NCI-H345 treated with DMSO at 0.1 percent for 48 hours (cell line): ENCODE measurements around the gene HSFX4.
"Not testable (repeated sequence)": the region's sequence is repeated elsewhere in the genome, so short reads cannot be mapped to it uniquely, and the experiment has no call there.

Experiments used
- DNase-seq: peaks from one replicate; lab custom pipeline; 2025; ENCODE audit not compliant: unreplicated experiment; lab: John Stamatoyannopoulos, UW

Gene HSFX4

GRCh38 chrX:149929400-149929799 lies at the start of gene HSFX4:
TSS of gene HSFX4 (plus strand) at chrX:149929573. CDS start at chrX:149929645, 72 bp downstream.
- not testable (repeated sequence) for DNase-seq

- no peak for DNase-seq
Observed at GRCh38 chrX:149881081-149881711, 48.2 kb upstream of the HSFX4 start, which contains the start of gene MAGEA8. TSS of gene MAGEA8 (plus strand) at chrX:149881183. CDS start at chrX:149884273, 3,090 bp downstream.

- not testable (repeated sequence) for DNase-seq
Observed at GRCh38 chrX:149890828-149891227, 38.5 kb upstream of the HSFX4 start.

- DNase-seq = no peak
Observed at GRCh38 chrX:149898554-149898953, 30.8 kb upstream of the HSFX4 start.

- DNase-seq = no peak
Observed at GRCh38 chrX:149903889-149904748, 25.3 kb upstream of the HSFX4 start.

GRCh38 chrX:149908308-149908707 lies 21.1 kb upstream of the HSFX4 start:
- DNase-seq = no peak

- DNase-seq = no peak
Observed at GRCh38 chrX:149908727-149909126, 20.6 kb upstream of the HSFX4 start.

- no peak for DNase-seq
Observed at GRCh38 chrX:149909324-149910177, 19.8 kb upstream of the HSFX4 start.

GRCh38 chrX:149910178-149910695 lies 19.1 kb upstream of the HSFX4 start:
- DNase-seq = no peak

GRCh38 chrX:149916745-149917392 lies 12.5 kb upstream of the HSFX4 start:
- no peak for DNase-seq

GRCh38 chrX:149923836-149924235 lies 5.5 kb upstream of the HSFX4 start:
- not testable (repeated sequence) for DNase-seq

- not testable (repeated sequence) for DNase-seq
Observed at GRCh38 chrX:149924434-149924833, 4.9 kb upstream of the HSFX4 start.

- DNase-seq = not testable (repeated sequence)
Observed at GRCh38 chrX:149927245-149927963, 2.0 kb upstream of the HSFX4 start.

GRCh38 chrX:149927964-149928258 lies 1.5 kb upstream of the HSFX4 start:
- DNase-seq = not testable (repeated sequence)

GRCh38 chrX:149928635-149929034 lies 738 bp upstream of the HSFX4 start:
- not testable (repeated sequence) for DNase-seq

- not testable (repeated sequence) for DNase-seq
Observed at GRCh38 chrX:149931355-149931754, 2.0 kb downstream of the HSFX4 start.

- not testable (repeated sequence) for DNase-seq
Observed at GRCh38 chrX:149932150-149932549, 2.8 kb downstream of the HSFX4 start.

- not testable (repeated sequence) for DNase-seq
Observed at GRCh38 chrX:149932970-149933369, 3.6 kb downstream of the HSFX4 start.

GRCh38 chrX:149933547-149933946 lies 4.2 kb downstream of the HSFX4 start:
- not testable (repeated sequence) for DNase-seq

GRCh38 chrX:149937328-149937727 lies 8.0 kb downstream of the HSFX4 start:
- not testable (repeated sequence) for DNase-seq
